Measurements from ENCODE around the gene SPANXN2.
"Not testable (repeated sequence)": the region's sequence is repeated elsewhere in the genome, so short reads cannot be mapped to it uniquely, and the experiment has no call there.

SPANXN2 gene

DNA sequence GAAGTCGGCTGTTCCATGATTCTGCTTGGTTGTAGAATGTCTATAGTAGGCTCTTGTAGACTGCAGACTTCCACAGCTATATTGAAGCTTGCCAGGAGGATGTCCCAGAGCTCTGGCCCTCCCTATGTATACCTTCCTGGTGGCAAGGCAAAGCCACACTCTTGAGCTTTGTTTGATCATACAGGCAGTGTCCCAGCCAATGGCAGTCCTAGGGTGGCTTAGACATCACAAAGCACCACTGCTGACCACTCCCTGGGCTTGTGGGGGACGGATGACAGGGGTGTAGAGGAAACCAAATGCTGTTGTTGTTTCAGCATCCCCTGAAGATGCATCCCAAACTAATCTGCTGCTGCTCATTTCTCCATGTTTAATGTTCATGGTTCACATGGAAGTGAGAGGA is at the start of gene SPANXN2:
SPANXN2 (minus strand) TSS at position 101 of the 400 bp plus-strand sequence; CDS start at position 17, 84 bp downstream.
- DNase-seq = not testable (repeated sequence)

GRCh38 chrX:143768976-143769375 is 48.4 kb upstream of the SPANXN2 start:
- no peak for DNase-seq

DNA sequence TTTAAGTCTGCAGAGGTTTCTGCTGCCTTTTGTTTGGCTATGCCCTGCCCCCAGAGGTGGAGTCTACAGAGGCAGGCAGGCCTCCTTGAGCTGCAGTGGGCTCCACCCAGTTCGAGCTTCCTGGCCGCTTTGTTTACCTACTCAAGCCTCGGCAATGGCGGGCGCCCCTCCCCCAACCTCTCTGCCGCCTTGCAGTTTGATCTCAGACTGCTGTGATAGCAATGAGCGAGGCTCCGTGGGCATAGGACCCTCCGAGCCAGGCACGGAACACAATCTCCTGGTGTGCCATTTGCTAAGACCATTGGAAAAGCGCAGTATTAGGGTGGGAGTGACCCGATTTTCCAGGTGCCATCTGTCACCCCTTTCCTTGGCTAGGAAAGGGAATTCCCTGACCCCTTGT is 47.2 kb upstream of the SPANXN2 start:
- DNase-seq = not testable (repeated sequence)

DNA sequence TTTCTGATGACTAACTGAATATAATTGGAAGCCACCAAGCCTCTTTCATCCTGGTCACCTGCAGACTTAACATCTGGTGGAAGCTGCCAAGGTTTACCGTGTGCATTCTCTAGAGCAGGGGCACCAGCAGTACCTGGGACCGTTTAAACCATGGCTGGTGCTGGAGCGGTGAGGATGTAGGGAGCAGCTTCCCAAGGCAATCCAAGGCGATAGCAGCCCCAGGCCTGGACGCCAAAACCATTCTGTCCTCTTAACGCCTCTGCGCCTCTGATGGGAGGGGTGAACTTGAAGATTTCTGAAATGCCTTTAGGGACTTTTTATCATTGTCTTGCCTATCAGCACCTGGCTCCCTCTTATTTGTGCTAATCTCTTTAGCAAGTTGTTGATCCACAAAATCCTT is 37.3 kb upstream of the SPANXN2 start:
- DNase-seq = no peak

DNA sequence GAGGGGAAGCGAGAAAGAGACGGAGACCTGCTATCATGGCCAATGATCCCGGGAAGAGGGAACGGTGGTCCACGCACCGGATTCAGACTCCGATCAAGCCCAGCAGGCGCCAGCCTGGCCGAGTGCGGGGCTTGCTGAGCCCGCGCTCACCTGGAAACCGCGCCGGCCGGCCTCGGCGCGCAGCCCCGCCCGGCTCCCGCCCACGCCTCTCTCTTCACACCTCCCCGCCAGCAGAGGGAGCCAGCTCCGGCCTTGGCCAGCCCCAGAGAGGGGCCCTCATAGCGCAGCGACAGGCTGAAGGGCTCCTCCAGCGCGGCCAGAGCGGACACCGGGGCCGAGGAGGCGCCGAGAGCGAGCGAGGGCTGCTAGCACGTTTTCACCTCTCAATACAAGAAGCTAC is 36.8 kb upstream of the SPANXN2 start:
- no peak for DNase-seq

- DNase-seq = no peak
Measured at GRCh38 chrX:143754183-143754582, 33.6 kb upstream of the SPANXN2 start.

DNA sequence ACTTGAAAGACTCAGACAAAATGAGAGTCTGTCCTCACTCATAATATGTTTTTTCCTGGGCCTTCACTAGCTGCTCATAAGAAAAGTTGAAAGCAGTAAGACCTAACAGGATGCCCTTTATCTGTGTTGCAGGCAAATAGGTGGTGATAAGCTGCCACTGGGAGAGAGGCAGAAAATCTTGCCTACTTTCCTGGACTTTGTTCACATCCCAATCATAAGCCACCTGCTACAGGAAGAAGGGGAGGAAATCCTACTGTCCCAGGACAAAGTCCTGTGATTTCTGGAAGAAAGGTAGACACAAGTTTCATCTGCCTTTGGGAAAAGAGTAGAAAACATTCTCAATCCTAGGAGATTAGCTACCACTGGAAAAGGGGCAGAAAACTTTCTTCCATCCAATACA is 13.3 kb upstream of the SPANXN2 start:
- DNase-seq = no peak

- no peak for DNase-seq
Measured at GRCh38 chrX:143726296-143726695, 5.7 kb upstream of the SPANXN2 start.

DNA sequence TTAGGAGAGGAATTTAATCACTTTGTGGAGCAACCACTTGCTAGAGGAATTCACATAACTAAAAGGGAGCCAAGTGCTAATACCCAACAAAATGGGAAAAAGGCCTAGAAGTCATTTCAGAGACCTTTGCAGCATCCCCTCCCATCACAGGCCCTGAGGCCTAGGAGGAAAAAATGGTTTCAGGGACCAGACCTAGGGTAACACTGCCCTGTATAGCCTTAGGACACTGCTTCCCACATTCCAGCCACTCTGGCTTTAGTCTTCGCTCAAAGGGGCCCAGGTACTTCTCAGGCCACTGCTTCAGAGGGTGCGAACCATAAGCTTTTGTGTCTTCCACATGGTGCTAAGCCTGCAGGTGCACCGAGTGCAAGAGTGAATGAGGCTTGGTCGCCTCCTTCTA is 19.1 kb downstream of the SPANXN2 start:
- DNase-seq = no peak

- DNase-seq = no peak
Measured at GRCh38 chrX:143694885-143695284, 25.7 kb downstream of the SPANXN2 start.

DNA sequence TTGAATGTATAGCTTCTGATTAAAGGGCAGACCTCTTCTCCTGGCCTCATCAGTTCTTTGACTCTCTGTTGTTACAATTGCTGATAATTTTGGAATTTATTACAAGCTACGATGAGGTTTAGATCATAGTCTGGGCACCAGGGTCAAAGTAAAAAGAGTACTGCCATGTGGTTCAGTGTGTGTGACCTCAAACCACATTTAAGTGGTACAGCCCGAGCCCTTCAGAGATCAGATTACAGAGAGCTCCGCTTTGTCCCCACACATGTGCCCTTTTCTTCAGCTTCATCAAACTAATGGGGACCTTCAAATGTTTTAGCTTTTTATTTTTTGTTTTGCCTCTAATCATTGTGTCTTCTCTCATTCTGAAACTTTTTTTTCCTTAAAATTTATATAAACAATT is 37.1 kb downstream of the SPANXN2 start:
- DNase-seq = no peak

- DNase-seq = no peak
Measured at GRCh38 chrX:143674926-143675325, 45.6 kb downstream of the SPANXN2 start.

- DNase-seq = no peak
Measured at GRCh38 chrX:143669395-143669794, 51.2 kb downstream of the SPANXN2 start.

DNA sequence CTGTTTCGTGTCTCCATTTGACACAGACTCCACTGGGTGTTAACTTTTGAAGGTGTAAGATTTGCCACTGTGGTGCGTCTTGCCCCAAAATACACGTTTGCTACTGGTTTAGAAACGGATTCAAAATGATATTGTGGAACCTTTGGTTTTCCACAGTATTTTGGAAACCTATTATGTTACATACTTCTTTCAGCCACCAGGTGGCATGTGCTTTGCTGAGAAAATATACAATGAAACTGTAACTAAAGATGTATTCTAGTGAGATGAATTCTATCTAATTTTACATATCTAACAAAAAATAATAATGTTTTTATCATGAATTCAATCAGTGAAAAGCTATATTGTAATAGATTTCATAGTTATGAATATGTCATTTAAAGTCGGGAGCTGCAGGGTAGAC is 56.2 kb downstream of the SPANXN2 start:
- DNase-seq = no peak

- no peak for DNase-seq
Measured at GRCh38 chrX:143663755-143664154, 56.8 kb downstream of the SPANXN2 start.
